Vagina (tissue), 2 donors: ENCODE measurements around the gene ASPM. TPM values are rescaled to one million over a fixed set of nuclear protein-coding genes. Genes with fewer than 3 reads are reported as not detected.

ENCODE experiments used
- DNase-seq, 2 donors: peaks; one replicate each; pipeline ENCODE4 v3.0.0-alpha.2; 2017; ENCODE audit errors: extremely low spot score in 2 of 2
- H3K27ac ChIP-seq: fragments of 200-600 bp; sonication (generic); one replicate; pipeline ENCODE4 v1.5.1; 2019
- H3K27me3 ChIP-seq: fragments of 200-600 bp; sonication (generic); one replicate; pipeline ENCODE4 v1.5.1; 2019
- H3K36me3 ChIP-seq, 2 donors: fragments of 200-600 bp; sonication (generic); one replicate each; pipeline ENCODE4 v1.5.1; 2017 to 2019
- H3K4me1 ChIP-seq: fragments of 200-600 bp; sonication (generic); one replicate; pipeline ENCODE4 v1.5.1; 2019
- H3K4me3 ChIP-seq, 2 donors: fragments of 200-600 bp; sonication (generic); 1 replicate in 1 of 2; 2 replicates in 1 of 2; pipeline ENCODE4 v1.5.1; 2016 to 2019
- H3K9me3 ChIP-seq: fragments of 200-600 bp; sonication (generic); one replicate; pipeline ENCODE4 v1.5.1; 2019
- CTCF ChIP-seq, 3 experiments: fragments of 450-650 bp in 2 of 3; fragments of 200-600 bp in 1 of 3; sonication (generic) in 1 of 3; IDR thresholded peaks; one replicate each; pipeline ENCODE4 v1.5.1; 2017 to 2019; ENCODE audit warnings: antibody characterized with exemption in 3 of 3, mild to moderate bottlenecking in 2 of 3, moderate library complexity in 2 of 3
- POLR2A ChIP-seq, 2 donors: fragments of 450-650 bp; IDR thresholded peaks; one replicate each; pipeline ENCODE4 v1.6.1; 2017; ENCODE audit warnings: antibody characterized with exemption in 2 of 2, mild to moderate bottlenecking in 2 of 2, moderate library complexity in 2 of 2
- POLR2AphosphoS5 ChIP-seq, 2 donors: sonication (generic); formaldehyde crosslinking; IDR thresholded peaks; one replicate each; pipeline ENCODE4 v1.9.0; 2017; ENCODE audit warnings: antibody characterized with exemption in 2 of 2, mild to moderate bottlenecking in 2 of 2, low read depth in 1 of 2; ENCODE audit not compliant: insufficient read depth in 1 of 2
- intact Hi-C: fragments of 100-400 bp; cut with DNase I; formaldehyde crosslinking; loops from one replicate; pipeline ENCODE4 v1.15.1; 2023
- total RNA-seq: library from RNA; depleted of rRNA; stranded (reverse); fragments of >200 nt; gene quantifications from one replicate; pipeline ENCODE4 v1.2.3, GENCODE V29; 2016

ASPM gene
- total RNA-seq, 1 donor from 2014 or later: 4.2 TPM

- intact Hi-C loops: no loop called here
- Histone ChIP-seq H3K4me3 (no peak overlapping the region), H3K9me3 (no peaks in the 10 kb centered on the region), H3K36me3 (no peaks in the 10 kb centered on the region), H3K27me3 (no peaks in the 10 kb centered on the region), H3K27ac (no peak overlapping the region), H3K4me1 (no peaks in the 10 kb centered on the region)
- no peak for DNase-seq
- no peak for TF ChIP-seq POLR2AphosphoS5 (IDR thresholded peaks at IDR 0.05; ENCODE audit: insufficient read depth in 1 of 2, low read depth in 1 of 2)
- TF ChIP-seq CTCF (IDR thresholded peaks at IDR 0.05): no peak
- TF ChIP-seq POLR2A (IDR thresholded peaks at IDR 0.05): no peak
Observed at GRCh38 chr1:197124376-197124775, 22.1 kb downstream of the ASPM start.

GRCh38 chr1:197116156-197116555, 30.3 kb downstream of the ASPM start:
- no peak for DNase-seq
- H3K4me1 ChIP-seq: no peaks in the 10 kb centered on the region
- H3K27me3 ChIP-seq: no peaks in the 10 kb centered on the region
- H3K4me3 ChIP-seq: no peak overlapping the region
- no peak overlapping the region for H3K27ac ChIP-seq
- TF ChIP-seq POLR2AphosphoS5 (IDR thresholded peaks at IDR 0.05; ENCODE audit: insufficient read depth in 1 of 2, low read depth in 1 of 2) (no peak), CTCF (IDR thresholded peaks at IDR 0.05) (no peak), POLR2A (IDR thresholded peaks at IDR 0.05) (no peak)
- intact Hi-C loops: no loop called here
- no peaks in the 10 kb centered on the region for H3K36me3 ChIP-seq
- H3K9me3 ChIP-seq: no peaks in the 10 kb centered on the region

DNA sequence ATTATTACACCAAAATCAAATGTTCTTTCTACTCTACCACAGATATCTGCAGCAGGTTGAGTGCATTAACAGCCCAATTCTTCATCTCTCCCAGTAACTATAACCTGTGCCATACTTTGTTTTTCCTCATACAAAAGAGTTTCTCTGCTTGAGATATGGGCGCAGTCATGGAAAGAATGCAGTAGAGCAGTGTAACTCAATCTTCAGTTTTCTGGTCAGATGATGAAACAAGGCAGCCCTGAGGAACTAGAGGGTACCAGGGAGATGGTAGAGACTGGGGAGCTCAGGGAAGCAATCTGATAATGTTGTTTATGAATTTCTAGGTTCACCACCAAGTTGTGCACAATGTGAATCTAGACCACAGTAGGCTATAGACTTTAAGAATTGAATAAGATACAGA, 39.6 kb downstream of the ASPM start:
- Histone ChIP-seq H3K27me3 (no peaks in the 10 kb centered on the region), H3K36me3 (no peaks in the 10 kb centered on the region), H3K4me3 (no peak overlapping the region), H3K27ac (no peak overlapping the region), H3K4me1 (no peaks in the 10 kb centered on the region), H3K9me3 (no peaks in the 10 kb centered on the region)
- DNase-seq: no peak
- TF ChIP-seq POLR2AphosphoS5 (IDR thresholded peaks at IDR 0.05; ENCODE audit: insufficient read depth in 1 of 2, low read depth in 1 of 2) (no peak), POLR2A (IDR thresholded peaks at IDR 0.05) (no peak), CTCF (IDR thresholded peaks at IDR 0.05) (no peak)
- intact Hi-C loops: no loop called here

- Histone ChIP-seq H3K27me3 (no peaks in the 10 kb centered on the region), H3K4me1 (no peaks in the 10 kb centered on the region), H3K36me3 (no peaks in the 10 kb centered on the region), H3K9me3 (no peaks in the 10 kb centered on the region), H3K27ac (no peak overlapping the region), H3K4me3 (no peak overlapping the region)
- intact Hi-C loops: no loop called here
- no peak for DNase-seq
- no peak for TF ChIP-seq CTCF (IDR thresholded peaks at IDR 0.05)
- TF ChIP-seq POLR2A (IDR thresholded peaks at IDR 0.05): no peak
- TF ChIP-seq POLR2AphosphoS5 (IDR thresholded peaks at IDR 0.05; ENCODE audit: insufficient read depth in 1 of 2, low read depth in 1 of 2): no peak
Observed at GRCh38 chr1:197103300-197103699, 43.2 kb downstream of the ASPM start.

DNA sequence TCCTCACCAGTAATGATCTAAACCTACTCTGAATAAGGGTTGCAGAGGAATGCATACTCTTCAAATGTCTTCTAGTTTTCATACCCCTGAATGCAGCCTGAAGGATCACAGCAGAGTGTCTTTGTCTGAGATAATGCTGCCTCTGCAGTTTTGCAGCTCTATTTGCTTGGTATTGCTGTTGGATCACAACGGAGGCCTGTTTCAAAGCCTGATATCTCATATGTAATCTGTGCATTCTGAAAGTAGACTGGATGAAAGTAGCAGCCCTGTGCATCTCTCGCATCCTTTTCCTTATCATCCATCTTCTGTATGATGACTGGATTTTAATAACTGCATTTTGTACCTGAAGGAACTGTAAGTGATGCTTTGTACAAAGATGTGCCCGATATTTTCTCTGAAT, 44.5 kb downstream of the ASPM start:
- Histone ChIP-seq H3K9me3 (no peaks in the 10 kb centered on the region), H3K4me3 (no peak overlapping the region), H3K27me3 (no peaks in the 10 kb centered on the region), H3K36me3 (no peaks in the 10 kb centered on the region), H3K27ac (no peak overlapping the region), H3K4me1 (no peaks in the 10 kb centered on the region)
- no peak for TF ChIP-seq CTCF (IDR thresholded peaks at IDR 0.05)
- TF ChIP-seq POLR2AphosphoS5 (IDR thresholded peaks at IDR 0.05; ENCODE audit: insufficient read depth in 1 of 2, low read depth in 1 of 2): no peak
- no peak for TF ChIP-seq POLR2A (IDR thresholded peaks at IDR 0.05)
- intact Hi-C loops: no loop called here
- DNase-seq: no peak
